ENCODE data around the gene BIRC3.

- TF ChIP-seq CTCF (IDR thresholded peaks at IDR 0.05), result no peak
- TF ChIP-seq POLR2A (IDR thresholded peaks at IDR 0.05), result no peak
Observed at GRCh38 chr11:102292933-102293332, 24.4 kb upstream of the BIRC3 start.

All from testis (tissue), 2 donors.